B cell (primary cell): Measurements from ENCODE around the gene UNC119B. TPM values are rescaled to one million over a fixed set of nuclear protein-coding genes. Genes with fewer than 3 reads are reported as not detected.

Source experiments
- ATAC-seq: fragments of 200-7000 bp; cut with Tn5 transposase; one replicate; pipeline ENCODE4 v1.10.0; 2021; ENCODE audit warnings: low read depth, mild to moderate bottlenecking, moderate number of reproducible peaks, moderate library complexity
- CTCF ChIA-PET: fragments of 350-600 bp; sonication (Branson Sonifier 250); formaldehyde crosslinking; loops from one replicate; lab custom pipeline; 2021; ENCODE audit warnings: antibody characterized with exemption, inconsistent platforms; lab: Charles Lee
- POLR2A ChIA-PET: fragments of 350-600 bp; sonication (Branson Sonifier 250); formaldehyde crosslinking; loops from one replicate; lab custom pipeline; 2021; ENCODE audit warnings: antibody characterized with exemption; lab: Charles Lee
- DNase-seq: peaks from one replicate; pipeline ENCODE4 v3.0.0; 2013
- H2AFZ ChIP-seq: 2 replicates; pipeline ENCODE4 v1.6.1; 2012; ENCODE audit warnings: mild to moderate bottlenecking, low read depth, low read length; ENCODE audit not compliant: insufficient read depth, poor library complexity, severe bottlenecking
- H3K27ac ChIP-seq, 2 donors: 1 replicate in 1 of 2; 2 replicates in 1 of 2; pipeline ENCODE4 v1.5.1; 2012 to 2013; ENCODE audit warnings: low read length in 2 of 2, mild to moderate bottlenecking in 2 of 2, moderate library complexity in 1 of 2
- H3K27me3 ChIP-seq, 4 experiments: fragments of 200-600 bp in 1 of 4; sonication (generic) in 1 of 4; replicated peaks in 1 of 4; 1 replicate in 2 of 4; 2 replicates in 2 of 4; pipeline versions ENCODE4 v1.6.1 to v1.7.0; 2013 to 2016; ENCODE audit warnings: low read length in 3 of 4, mild to moderate bottlenecking in 2 of 4, mixed read lengths in 1 of 4, moderate library complexity in 1 of 4; ENCODE audit not compliant: insufficient read depth in 4 of 4, control insufficient read depth in 3 of 4; ENCODE audit errors: control extremely low read depth in 1 of 4
- H3K36me3 ChIP-seq, 2 experiments: replicated peaks in 1 of 2; 1 replicate in 1 of 2; 2 replicates in 1 of 2; pipeline versions ENCODE4 v1.6.1 to v1.7.1; 2013; ENCODE audit warnings: low read length in 1 of 2; ENCODE audit not compliant: insufficient read depth in 2 of 2, control insufficient read depth in 1 of 2; ENCODE audit errors: control extremely low read depth in 1 of 2, extremely low read depth in 1 of 2
- H3K4me1 ChIP-seq, 2 donors: fragments of 200-600 bp in 1 of 2; sonication (generic) in 1 of 2; 1 replicate in 1 of 2; 2 replicates in 1 of 2; pipeline versions ENCODE4 v1.5.1 to v1.6.1; 2013 to 2017; ENCODE audit warnings: low read length in 2 of 2; ENCODE audit not compliant: control insufficient read depth in 2 of 2, insufficient read depth in 2 of 2
- H3K4me2 ChIP-seq: replicated peaks from 2 replicates; pipeline ENCODE3; 2012; ENCODE audit warnings: mild to moderate bottlenecking, low read depth, low read length; ENCODE audit not compliant: poor library complexity, severe bottlenecking
- H3K4me3 ChIP-seq, 5 experiments: fragments of 200-600 bp in 1 of 5; sonication (generic) in 1 of 5; 1 replicate in 3 of 5; 2 replicates in 2 of 5; pipeline versions ENCODE4 v1.5.1 to v1.7.0; 2011 to 2016; ENCODE audit warnings: low read length in 4 of 5, mild to moderate bottlenecking in 4 of 5, low read depth in 2 of 5, control low read depth in 1 of 5, moderate library complexity in 1 of 5; ENCODE audit not compliant: insufficient read depth in 1 of 5; ENCODE audit errors: control extremely low read depth in 1 of 5, extremely low read depth in 1 of 5
- H3K79me2 ChIP-seq: fragments of 200-600 bp; sonication (generic); one replicate; pipeline ENCODE4 v1.6.0; 2016; ENCODE audit warnings: low read length; ENCODE audit not compliant: control insufficient read depth, insufficient read depth
- H3K9ac ChIP-seq: fragments of 200-600 bp; sonication (generic); 2 replicates; pipeline ENCODE4 v1.6.1; 2017; ENCODE audit warnings: mild to moderate bottlenecking, low read length, moderate library complexity
- H3K9me3 ChIP-seq, 3 donors: one replicate each; pipeline versions ENCODE4 v1.6.1 to v1.7.1; 2013; ENCODE audit warnings: low read length in 2 of 3; ENCODE audit not compliant: control insufficient read depth in 2 of 3, insufficient read depth in 1 of 3; ENCODE audit errors: control extremely low read depth in 1 of 3
- H4K20me1 ChIP-seq: 2 replicates; pipeline ENCODE4 v1.6.0; 2012; ENCODE audit warnings: mild to moderate bottlenecking, low read length; ENCODE audit not compliant: insufficient read depth, control insufficient read depth, poor library complexity, severe bottlenecking
- H3K27ac Mint-ChIP-seq: one replicate; pipeline ENCODE4 v1.8.0; 2021; ENCODE audit warnings: mixed read lengths
- H3K27me3 Mint-ChIP-seq: one replicate; pipeline ENCODE4 v1.8.0; 2021; ENCODE audit warnings: mixed read lengths
- H3K4me1 Mint-ChIP-seq: one replicate; pipeline ENCODE4 v1.8.0; 2021; ENCODE audit warnings: mixed read lengths
- H3K4me3 Mint-ChIP-seq: one replicate; pipeline ENCODE4 v1.8.0; 2021; ENCODE audit warnings: mixed read lengths
- H3K9me3 Mint-ChIP-seq: one replicate; pipeline ENCODE4 v1.8.0; 2022; ENCODE audit warnings: mixed read lengths; ENCODE audit not compliant: insufficient read depth
- EZH2 ChIP-seq: IDR thresholded peaks from 2 replicates; pipeline ENCODE4 v1.6.1; 2012; ENCODE audit warnings: borderline replicate concordance, low read depth, mild to moderate bottlenecking, moderate library complexity, low read length; ENCODE audit not compliant: insufficient read depth, poor library complexity, severe bottlenecking
- WGBS: methylation state at CpG from one replicate; pipeline ENCODE4 v1.1.5; 2013; ENCODE audit warnings: missing lambda C conversion rate; ENCODE audit not compliant: insufficient coverage; 5-methylcytosine and 5-hydroxymethylcytosine counted together
- intact Hi-C: fragments of 100-400 bp; cut with micrococcal nuclease; formaldehyde crosslinking; loops from one replicate; pipeline ENCODE4 v1.10.0; 2022
- polyA minus RNA-seq: library from RNA; depleted of rRNA, polyadenylated mRNA; stranded (reverse); fragments of >200 nt; gene quantifications from 2 replicates; pipeline ENCODE4 v1.2.3, GENCODE V29; 2012
- polyA plus RNA-seq: library from polyadenylated mRNA; depleted of rRNA; stranded (reverse); fragments of >200 nt; gene quantifications from 2 replicates; pipeline ENCODE4 v1.2.3, GENCODE V29; 2012
- total RNA-seq, 2 donors: library from RNA; stranded (reverse); fragments of 120-200 nt in 1 of 2; gene quantifications; 1 replicate in 1 of 2; 2 replicates in 1 of 2; pipeline versions ENCODE4 v1.2.3 to v1.2.4, GENCODE V29; 2013 to 2022
- TF ChIP-seq, protein P1 (sequence below): fragments of 200-600 bp; IDR thresholded peaks from one replicate; pipeline ENCODE4 v1.8.0; 2022; ENCODE audit warnings: antibody characterized with exemption, mild to moderate bottlenecking

UNC119B gene
- total RNA-seq (19.2 and 22.7 TPM in 2 replicates), polyA plus RNA-seq (5.2 and 7.2 TPM in 2 replicates), polyA minus RNA-seq (4.4 and 10.7 TPM in 2 replicates)
- total RNA-seq (2013): 4.4 TPM

DNA sequence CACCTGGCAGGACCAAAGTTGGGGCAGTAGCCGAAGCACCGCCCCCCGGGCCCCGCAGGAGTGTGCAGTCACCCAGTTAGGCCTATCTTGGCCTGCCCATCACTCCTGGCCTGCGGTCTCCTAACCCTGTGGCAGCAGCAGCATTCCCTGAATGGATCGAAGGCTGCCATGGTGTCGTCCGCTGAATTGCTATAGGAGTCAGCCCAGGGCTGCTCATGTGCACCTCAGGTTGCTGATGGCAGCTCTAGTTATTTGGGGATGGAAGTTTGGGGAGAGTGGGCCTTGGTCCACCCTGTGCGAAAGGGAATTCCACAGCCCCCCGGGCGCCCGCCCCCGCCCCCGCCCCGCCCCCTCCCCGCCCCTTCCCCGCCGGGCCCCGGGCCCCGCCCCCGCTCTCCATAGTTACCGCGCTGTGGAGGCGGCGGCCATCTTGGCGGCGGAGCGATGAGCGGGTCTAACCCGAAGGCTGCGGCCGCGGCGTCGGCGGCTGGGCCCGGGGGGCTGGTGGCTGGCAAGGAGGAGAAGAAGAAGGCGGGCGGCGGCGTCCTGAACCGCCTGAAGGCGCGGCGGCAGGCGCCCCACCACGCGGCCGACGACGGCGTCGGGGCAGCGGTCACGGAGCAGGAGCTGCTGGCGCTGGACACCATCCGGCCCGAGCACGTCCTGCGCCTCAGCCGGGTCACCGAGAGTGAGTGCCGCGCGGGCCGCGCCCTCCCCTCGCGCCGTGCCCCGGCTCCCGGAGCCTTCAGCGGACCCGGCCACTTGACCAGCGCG lies at the start of gene UNC119B:
UNC119B (plus strand) TSS at position 428 of the 774 bp plus-strand sequence; CDS start at position 445, 17 bp downstream.
- H3K4me1 Mint-ChIP-seq: peaks cover 24% of the 10 kb centered on the region
- H3K4me2 ChIP-seq: peak within 1 kb of the TSS; percentile 98
- peak within 1 kb of the TSS; percentile 91 for H2AFZ ChIP-seq
- peak within 1 kb of the TSS; percentile 82 for H3K9ac ChIP-seq
- no peaks in the 10 kb centered on the region for H3K9me3 ChIP-seq
- peaks cover 17 to 26% of the 10 kb centered on the region in 2 donors for H3K4me1 ChIP-seq
- DNase-seq: peak; percentile 80
- no peak for TF ChIP-seq EZH2
- TF ChIP-seq, protein P1, sequence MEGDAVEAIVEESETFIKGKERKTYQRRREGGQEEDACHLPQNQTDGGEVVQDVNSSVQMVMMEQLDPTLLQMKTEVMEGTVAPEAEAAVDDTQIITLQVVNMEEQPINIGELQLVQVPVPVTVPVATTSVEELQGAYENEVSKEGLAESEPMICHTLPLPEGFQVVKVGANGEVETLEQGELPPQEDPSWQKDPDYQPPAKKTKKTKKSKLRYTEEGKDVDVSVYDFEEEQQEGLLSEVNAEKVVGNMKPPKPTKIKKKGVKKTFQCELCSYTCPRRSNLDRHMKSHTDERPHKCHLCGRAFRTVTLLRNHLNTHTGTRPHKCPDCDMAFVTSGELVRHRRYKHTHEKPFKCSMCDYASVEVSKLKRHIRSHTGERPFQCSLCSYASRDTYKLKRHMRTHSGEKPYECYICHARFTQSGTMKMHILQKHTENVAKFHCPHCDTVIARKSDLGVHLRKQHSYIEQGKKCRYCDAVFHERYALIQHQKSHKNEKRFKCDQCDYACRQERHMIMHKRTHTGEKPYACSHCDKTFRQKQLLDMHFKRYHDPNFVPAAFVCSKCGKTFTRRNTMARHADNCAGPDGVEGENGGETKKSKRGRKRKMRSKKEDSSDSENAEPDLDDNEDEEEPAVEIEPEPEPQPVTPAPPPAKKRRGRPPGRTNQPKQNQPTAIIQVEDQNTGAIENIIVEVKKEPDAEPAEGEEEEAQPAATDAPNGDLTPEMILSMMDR: no peak
- no peaks in the 10 kb centered on the region for H3K27me3 ChIP-seq
- CTCF ChIA-PET: interaction anchor here (1.0 to 9.8 kb wide), 7 partner anchors 10 to 191 kb away, joined by 3 to 172 read pairs (median 5); partner anchors contain the start of gene POP5
- no peaks in the 10 kb centered on the region for H4K20me1 ChIP-seq
- H3K9me3 Mint-ChIP-seq: no peaks in the 10 kb centered on the region
- intact Hi-C loops: loop anchor here (1.0 to 5.0 kb wide), 4 partner anchors 15 to 261 kb away; partner anchors contain the start of genes ACADS and SPPL3
- peaks cover 9% of the 10 kb centered on the region for H3K79me2 ChIP-seq
- POLR2A ChIA-PET: interaction anchor here (0.5 to 1.6 kb wide), 2 partner anchors 24 to 1557 kb away, joined by 5 to 9 read pairs; partner anchors contain the start of gene MLEC
- under 1% methylated on average over 66 of the region's 76 CpGs for WGBS
- peak within 1 kb of the TSS in 1 of 2 donors; percentile 71 for H3K27ac ChIP-seq
- peak within 1 kb of the TSS; percentile 79 for H3K27ac Mint-ChIP-seq
- H3K36me3 ChIP-seq: peaks cover 0 to 10% of the 10 kb centered on the region in 2 experiments
- peak within 1 kb of the TSS; percentile 27 to 89 (median 68) for H3K4me3 ChIP-seq
- H3K27me3 Mint-ChIP-seq: no peaks in the 10 kb centered on the region
- H3K4me3 Mint-ChIP-seq: peak within 1 kb of the TSS; percentile 91
- peak; percentile 88 for ATAC-seq
